Fibroblast of villous mesenchyme (primary cell): Measurements from ENCODE around the gene SEC16B. TPM values are rescaled to one million over a fixed set of nuclear protein-coding genes. Genes with fewer than 3 reads are reported as not detected.
A peak's percentile ranks its signal among the peaks of the same experiment; 100 is the strongest.
"Not testable (repeated sequence)": the region's sequence is repeated elsewhere in the genome, so short reads cannot be mapped to it uniquely, and the experiment has no call there.

ENCODE experiments used
- DNase-seq: peaks from one replicate; pipeline ENCODE4 v3.0.0-alpha.2; 2010; ENCODE audit warnings: low read depth
- H3K4me3 ChIP-seq: 2 replicates; pipeline ENCODE4 v1.5.1; 2011; ENCODE audit warnings: low read depth, mild to moderate bottlenecking, low read length
- total RNA-seq: library from RNA; depleted of rRNA; stranded (reverse); fragments of >200 nt; gene quantifications from 2 replicates; pipeline ENCODE4 v1.2.3, GENCODE V29; 2012
- TF ChIP-seq, protein P1 (sequence below): IDR thresholded peaks from 2 replicates; pipeline ENCODE4 v1.5.1; 2012; ENCODE audit warnings: low read depth, mild to moderate bottlenecking, low read length; ENCODE audit not compliant: insufficient read depth

Gene SEC16B
- total RNA-seq, 1 donor: 1.3 TPM

DNA sequence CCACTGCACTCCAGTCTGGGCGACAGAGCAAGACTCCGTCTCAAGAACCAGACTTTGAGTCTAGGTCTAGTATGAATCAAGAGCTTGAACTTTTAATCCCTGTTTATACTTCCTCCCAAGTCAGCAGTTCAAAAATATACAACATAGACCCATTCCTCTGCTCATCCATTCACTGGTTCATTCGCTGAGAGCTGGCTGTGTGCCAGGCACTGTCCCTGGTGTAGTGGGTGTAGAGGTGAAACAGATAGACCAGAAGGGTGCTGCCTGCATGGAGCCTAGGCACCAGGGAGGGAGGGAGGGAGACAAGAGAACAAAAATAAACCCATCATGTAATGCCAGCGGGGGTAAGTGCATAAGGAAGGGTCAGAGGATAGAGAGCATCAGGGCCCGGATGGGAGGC is 25.5 kb upstream of the SEC16B start:
- TF ChIP-seq, protein P1, sequence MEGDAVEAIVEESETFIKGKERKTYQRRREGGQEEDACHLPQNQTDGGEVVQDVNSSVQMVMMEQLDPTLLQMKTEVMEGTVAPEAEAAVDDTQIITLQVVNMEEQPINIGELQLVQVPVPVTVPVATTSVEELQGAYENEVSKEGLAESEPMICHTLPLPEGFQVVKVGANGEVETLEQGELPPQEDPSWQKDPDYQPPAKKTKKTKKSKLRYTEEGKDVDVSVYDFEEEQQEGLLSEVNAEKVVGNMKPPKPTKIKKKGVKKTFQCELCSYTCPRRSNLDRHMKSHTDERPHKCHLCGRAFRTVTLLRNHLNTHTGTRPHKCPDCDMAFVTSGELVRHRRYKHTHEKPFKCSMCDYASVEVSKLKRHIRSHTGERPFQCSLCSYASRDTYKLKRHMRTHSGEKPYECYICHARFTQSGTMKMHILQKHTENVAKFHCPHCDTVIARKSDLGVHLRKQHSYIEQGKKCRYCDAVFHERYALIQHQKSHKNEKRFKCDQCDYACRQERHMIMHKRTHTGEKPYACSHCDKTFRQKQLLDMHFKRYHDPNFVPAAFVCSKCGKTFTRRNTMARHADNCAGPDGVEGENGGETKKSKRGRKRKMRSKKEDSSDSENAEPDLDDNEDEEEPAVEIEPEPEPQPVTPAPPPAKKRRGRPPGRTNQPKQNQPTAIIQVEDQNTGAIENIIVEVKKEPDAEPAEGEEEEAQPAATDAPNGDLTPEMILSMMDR: no peak
- no peak overlapping the region for H3K4me3 ChIP-seq
- no peak for DNase-seq

DNA sequence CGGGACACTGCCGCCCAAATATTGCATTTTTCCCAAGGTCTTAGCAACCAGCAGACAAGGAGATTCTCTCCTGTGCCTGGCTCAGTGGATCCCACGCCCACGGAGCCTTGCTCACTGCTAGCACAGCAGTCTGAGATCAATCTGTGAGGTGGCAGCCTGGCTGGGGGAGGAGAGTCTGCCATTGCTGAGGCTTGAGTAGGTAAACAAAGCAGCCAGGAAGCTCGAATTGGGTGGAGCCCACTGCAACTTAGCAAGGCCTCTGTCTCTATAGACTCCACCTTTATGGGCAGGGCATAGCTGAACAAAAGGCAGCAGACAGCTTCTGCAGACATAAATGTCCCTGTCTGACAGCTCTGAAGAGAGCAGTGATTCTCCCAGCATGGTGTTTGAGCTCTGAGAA is 16.4 kb upstream of the SEC16B start:
- not testable (repeated sequence) for H3K4me3 ChIP-seq, DNase-seq

GRCh38 chr1:177984761-177985160 is 14.9 kb upstream of the SEC16B start:
- TF ChIP-seq, protein P1: no peak
- no peak overlapping the region for H3K4me3 ChIP-seq
- no peak for DNase-seq

DNA sequence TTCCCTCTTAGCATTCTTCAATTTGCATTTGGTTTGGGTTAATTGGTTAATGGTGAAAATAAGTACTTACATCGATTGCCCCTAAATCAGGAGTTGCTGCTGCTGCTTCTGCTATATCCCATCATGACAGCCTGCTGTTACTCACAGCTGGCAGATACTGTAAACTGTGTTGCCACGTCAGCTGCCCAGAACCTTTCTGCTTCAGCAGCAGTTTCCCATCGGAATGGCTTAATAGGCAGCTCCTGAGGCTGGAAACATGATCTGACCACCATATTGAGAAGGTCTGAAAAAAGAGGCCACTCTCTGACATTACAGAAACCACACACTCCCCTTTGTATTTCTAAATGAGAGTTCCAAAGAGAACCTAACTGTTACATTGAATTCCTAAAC is 14.3 kb upstream of the SEC16B start:
- peak overlapping the region; percentile 4 for H3K4me3 ChIP-seq
- TF ChIP-seq, protein P1: no peak
- peak; percentile 93 for DNase-seq

DNA sequence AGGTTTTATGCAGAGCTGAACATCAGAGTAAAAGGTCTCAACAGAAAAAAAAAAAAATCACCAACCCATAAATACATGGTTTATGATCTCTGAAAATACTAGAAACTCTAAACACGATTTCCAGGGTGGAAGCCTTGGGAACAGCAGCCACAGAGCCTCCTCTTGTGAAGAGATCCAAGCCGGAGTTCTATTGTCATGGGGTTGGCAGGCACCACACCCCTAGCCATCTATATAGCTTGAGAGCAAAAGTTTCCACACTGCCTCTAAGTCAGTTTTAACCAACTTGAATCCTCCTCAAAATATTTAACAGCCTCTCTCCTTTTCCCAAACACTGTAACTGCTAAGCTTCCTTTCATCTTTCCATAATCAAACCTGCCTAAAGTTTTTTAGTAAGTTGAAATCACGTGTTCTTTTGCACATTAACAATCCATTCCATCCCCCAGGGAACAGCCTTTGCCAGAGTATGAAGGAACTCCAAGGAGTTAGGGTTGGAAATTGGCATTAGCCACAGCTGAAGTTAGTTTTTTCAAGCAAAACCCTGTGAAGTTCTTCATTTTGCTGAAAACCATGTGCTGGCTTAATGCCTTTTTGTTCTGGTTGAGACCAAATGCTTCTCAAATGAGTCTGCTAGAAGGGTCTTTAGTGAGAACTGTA is 13.8 kb upstream of the SEC16B start:
- H3K4me3 ChIP-seq: peak overlapping the region; percentile 4
- peak; percentile 14 for DNase-seq

DNA sequence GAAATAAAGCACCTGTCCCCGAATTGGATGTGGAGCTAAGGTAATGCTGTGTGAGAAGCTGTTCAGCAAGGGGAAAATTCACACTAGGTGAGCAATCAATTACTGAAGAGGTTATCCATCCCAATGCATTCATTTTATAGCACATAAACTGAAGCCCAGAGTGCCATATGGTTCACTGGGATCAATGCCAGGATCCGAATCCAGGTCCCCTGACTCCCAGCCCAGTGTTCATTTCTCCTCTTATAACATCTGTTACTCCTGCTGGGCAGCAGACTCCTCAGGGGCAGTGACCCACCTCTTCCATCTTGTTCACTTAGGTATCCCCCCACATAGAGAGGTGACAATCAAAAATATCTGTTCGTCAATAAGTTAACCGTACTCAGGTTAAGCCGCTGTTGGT is 13.2 kb upstream of the SEC16B start:
- TF ChIP-seq, protein P1: no peak
- H3K4me3 ChIP-seq: no peak overlapping the region
- no peak for DNase-seq

More for the DNA sequence above, 13.8 kb upstream of the SEC16B start:
- TF ChIP-seq, protein P1: no peak

- H3K4me3 ChIP-seq: no peak overlapping the region
- no peak for DNase-seq
- TF ChIP-seq, protein P1: no peak
These were observed 11.3 kb upstream of the SEC16B start for GRCh38 chr1:177981200-177981599.
